Measurements from ENCODE around the gene WDR89. TPM values are rescaled to one million over a fixed set of nuclear protein-coding genes. Genes with fewer than 3 reads are reported as not detected.
"Not testable (repeated sequence)": the region's sequence is repeated elsewhere in the genome, so short reads cannot be mapped to it uniquely, and the experiment has no call there.

Gene WDR89
- total RNA-seq, 1 experiment from 2014 or later = 22.3 TPM

GRCh38 chr14:63666335-63666734, 24.7 kb upstream of the WDR89 start:
- Histone ChIP-seq H3K4me3 (ENCODE audit: insufficient read depth, low read depth, low read length) (no peak overlapping the region), H3K36me3 (replicated peaks; ENCODE audit: control insufficient read depth, insufficient read depth, low read length) (no peaks in the 10 kb centered on the region)

GRCh38 chr14:63663428-63664341, 22.0 kb upstream of the WDR89 start:
- no peaks in the 10 kb centered on the region for H3K27me3 ChIP-seq (ENCODE audit: control insufficient read depth, insufficient read depth, low read length)
- H3K36me3 ChIP-seq (replicated peaks; ENCODE audit: control insufficient read depth, insufficient read depth, low read length) = no peaks in the 10 kb centered on the region
- H3K4me3 ChIP-seq (ENCODE audit: insufficient read depth, low read depth, low read length) = no peak overlapping the region
- peak; percentile 45 for DNase-seq

More at GRCh38 chr14:63666335-63666734, 24.7 kb upstream of the WDR89 start:
- H3K27me3 ChIP-seq (ENCODE audit: control insufficient read depth, insufficient read depth, low read length) = no peaks in the 10 kb centered on the region
- DNase-seq = no peak

- Histone ChIP-seq H3K27me3 (ENCODE audit: control insufficient read depth, insufficient read depth, low read length) (no peaks in the 10 kb centered on the region), H3K36me3 (replicated peaks; ENCODE audit: control insufficient read depth, insufficient read depth, low read length) (no peaks in the 10 kb centered on the region), H3K4me3 (ENCODE audit: insufficient read depth, low read depth, low read length) (no peak overlapping the region)
- DNase-seq = no peak
These were observed 21.1 kb upstream of the WDR89 start for GRCh38 chr14:63662776-63663175.

- H3K27me3 ChIP-seq (ENCODE audit: control insufficient read depth, insufficient read depth, low read length); H3K36me3 ChIP-seq (replicated peaks; ENCODE audit: control insufficient read depth, insufficient read depth, low read length); H3K4me3 ChIP-seq (ENCODE audit: insufficient read depth, low read depth, low read length); DNase-seq: not testable (repeated sequence)
These were observed 20.2 kb upstream of the WDR89 start for GRCh38 chr14:63661881-63662280.

- no peaks in the 10 kb centered on the region for H3K36me3 ChIP-seq (replicated peaks; ENCODE audit: control insufficient read depth, insufficient read depth, low read length)
- DNase-seq = no peak
- H3K27me3 ChIP-seq (ENCODE audit: control insufficient read depth, insufficient read depth, low read length) = no peaks in the 10 kb centered on the region
- H3K4me3 ChIP-seq (ENCODE audit: insufficient read depth, low read depth, low read length) = no peak overlapping the region
These were observed 18.1 kb upstream of the WDR89 start for GRCh38 chr14:63659726-63660125.

GRCh38 chr14:63656194-63656593, 14.5 kb upstream of the WDR89 start:
- no peaks in the 10 kb centered on the region for H3K27me3 ChIP-seq (ENCODE audit: control insufficient read depth, insufficient read depth, low read length)
- no peak for DNase-seq
- H3K36me3 ChIP-seq (replicated peaks; ENCODE audit: control insufficient read depth, insufficient read depth, low read length) = no peaks in the 10 kb centered on the region
- no peak overlapping the region for H3K4me3 ChIP-seq (ENCODE audit: insufficient read depth, low read depth, low read length)

GRCh38 chr14:63654936-63655335, 13.3 kb upstream of the WDR89 start:
- no peak for DNase-seq
- Histone ChIP-seq H3K4me3 (ENCODE audit: insufficient read depth, low read depth, low read length) (no peak overlapping the region), H3K36me3 (replicated peaks; ENCODE audit: control insufficient read depth, insufficient read depth, low read length) (no peaks in the 10 kb centered on the region), H3K27me3 (ENCODE audit: control insufficient read depth, insufficient read depth, low read length) (no peaks in the 10 kb centered on the region)

- Histone ChIP-seq H3K27me3 (ENCODE audit: control insufficient read depth, insufficient read depth, low read length) (no peaks in the 10 kb centered on the region), H3K36me3 (replicated peaks; ENCODE audit: control insufficient read depth, insufficient read depth, low read length) (no peaks in the 10 kb centered on the region), H3K4me3 (ENCODE audit: insufficient read depth, low read depth, low read length) (no peak overlapping the region)
- DNase-seq = no peak
These were observed 12.7 kb upstream of the WDR89 start for GRCh38 chr14:63654346-63654745.

- Histone ChIP-seq H3K36me3 (replicated peaks; ENCODE audit: control insufficient read depth, insufficient read depth, low read length) (no peaks in the 10 kb centered on the region), H3K4me3 (ENCODE audit: insufficient read depth, low read depth, low read length) (no peak overlapping the region), H3K27me3 (ENCODE audit: control insufficient read depth, insufficient read depth, low read length) (no peaks in the 10 kb centered on the region)
- no peak for DNase-seq
These were observed 10.7 kb upstream of the WDR89 start for GRCh38 chr14:63652406-63652805.

- no peaks in the 10 kb centered on the region for H3K27me3 ChIP-seq (ENCODE audit: control insufficient read depth, insufficient read depth, low read length)
- H3K4me3 ChIP-seq (ENCODE audit: insufficient read depth, low read depth, low read length) = no peak overlapping the region
- no peak for DNase-seq
- no peaks in the 10 kb centered on the region for H3K36me3 ChIP-seq (replicated peaks; ENCODE audit: control insufficient read depth, insufficient read depth, low read length)
These were observed 8.7 kb upstream of the WDR89 start for GRCh38 chr14:63650256-63650952.

- H3K36me3 ChIP-seq (replicated peaks; ENCODE audit: control insufficient read depth, insufficient read depth, low read length) = no peaks in the 10 kb centered on the region
- DNase-seq = no peak
- H3K4me3 ChIP-seq (ENCODE audit: insufficient read depth, low read depth, low read length) = no peak overlapping the region
These were observed 6.2 kb upstream of the WDR89 start for GRCh38 chr14:63647696-63648410.

GRCh38 chr14:63644741-63645140, 3.1 kb upstream of the WDR89 start:
- Histone ChIP-seq H3K27me3 (ENCODE audit: control insufficient read depth, insufficient read depth, low read length) (no peaks in the 10 kb centered on the region), H3K4me3 (ENCODE audit: insufficient read depth, low read depth, low read length) (no peak overlapping the region), H3K36me3 (replicated peaks; ENCODE audit: control insufficient read depth, insufficient read depth, low read length) (peaks cover 1% of the 10 kb centered on the region; the same call in 1 of the 2 replicates)
- DNase-seq = no peak

More at GRCh38 chr14:63647696-63648410, 6.2 kb upstream of the WDR89 start:
- no peaks in the 10 kb centered on the region for H3K27me3 ChIP-seq (ENCODE audit: control insufficient read depth, insufficient read depth, low read length)

- H3K27me3 ChIP-seq (ENCODE audit: control insufficient read depth, insufficient read depth, low read length) = no peaks in the 10 kb centered on the region
- H3K36me3 ChIP-seq (replicated peaks; ENCODE audit: control insufficient read depth, insufficient read depth, low read length) = peaks cover 1% of the 10 kb centered on the region; the same call in 1 of the 2 replicates
- H3K4me3 ChIP-seq (ENCODE audit: insufficient read depth, low read depth, low read length) = peak overlapping the region; percentile 79
- DNase-seq = no peak
These were observed 1.1 kb upstream of the WDR89 start for GRCh38 chr14:63642656-63643382.

- peak overlapping the region; percentile 79 for H3K4me3 ChIP-seq (ENCODE audit: insufficient read depth, low read depth, low read length)
- no peaks in the 10 kb centered on the region for H3K27me3 ChIP-seq (ENCODE audit: control insufficient read depth, insufficient read depth, low read length)
- H3K36me3 ChIP-seq (replicated peaks; ENCODE audit: control insufficient read depth, insufficient read depth, low read length) = peaks cover 1% of the 10 kb centered on the region; the same call in 1 of the 2 replicates
- peak; percentile 77 for DNase-seq
These were observed 549 bp upstream of the WDR89 start for GRCh38 chr14:63642229-63642611.
